HUES48 (cell line): ENCODE measurements around the gene KLRC2.
A peak's percentile ranks its signal among the peaks of the same experiment; 100 is the strongest.
"Not testable (repeated sequence)": the region's sequence is repeated elsewhere in the genome, so short reads cannot be mapped to it uniquely, and the experiment has no call there.

Source experiments
- H3K27ac ChIP-seq: one replicate; pipeline ENCODE4 v1.7.0; 2013; ENCODE audit warnings: low read depth, low read length, inconsistent platforms
- H3K27me3 ChIP-seq: 2 replicates; pipeline ENCODE4 v1.6.1; 2013; ENCODE audit warnings: mild to moderate bottlenecking, low read length; ENCODE audit not compliant: control insufficient read depth, insufficient read depth
- H3K36me3 ChIP-seq: 2 replicates; pipeline ENCODE4 v1.6.1; 2013; ENCODE audit warnings: low read length; ENCODE audit not compliant: control insufficient read depth, insufficient read depth
- H3K4me1 ChIP-seq: 2 replicates; pipeline ENCODE4 v1.6.1; 2013; ENCODE audit warnings: mild to moderate bottlenecking, low read length; ENCODE audit not compliant: control insufficient read depth, insufficient read depth
- H3K4me3 ChIP-seq: 2 replicates; pipeline ENCODE4 v1.5.1; 2013; ENCODE audit warnings: mild to moderate bottlenecking, low read depth, low read length
- H3K9ac ChIP-seq: 2 replicates; pipeline ENCODE4 v1.6.1; 2013; ENCODE audit warnings: mild to moderate bottlenecking, low read depth, low read length, moderate library complexity
- H3K9me3 ChIP-seq: 2 replicates; pipeline ENCODE4 v1.6.1; 2013; ENCODE audit warnings: low read length; ENCODE audit not compliant: control insufficient read depth, insufficient read depth

KLRC2 gene

DNA sequence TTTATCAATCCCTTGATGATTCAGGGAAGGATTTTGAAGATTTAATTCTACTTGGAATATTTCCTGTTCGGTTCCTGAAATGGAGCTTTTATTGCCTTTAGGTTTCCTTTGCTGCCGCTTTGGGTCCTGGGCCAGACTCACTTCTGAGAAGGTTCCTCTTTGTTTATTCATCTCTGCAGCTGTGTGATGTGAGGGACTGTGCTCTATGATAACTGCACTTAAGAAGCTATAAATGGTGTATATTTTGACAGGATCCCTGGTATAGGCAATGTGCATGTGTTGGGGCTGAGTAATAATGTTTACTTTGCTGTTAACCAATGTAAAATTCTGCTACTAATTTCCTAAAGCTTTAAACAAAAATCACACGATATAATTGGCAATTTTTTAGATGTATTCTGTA lies at the start of gene KLRC2:
Gene KLRC2 (minus strand): TSS at position 195 of the 400 bp plus-strand sequence. CDS start 24 bp downstream, at position 171.
- H3K9me3 ChIP-seq, H3K4me3 ChIP-seq, H3K4me1 ChIP-seq, H3K27ac ChIP-seq, H3K36me3 ChIP-seq, H3K27me3 ChIP-seq, H3K9ac ChIP-seq: not testable (repeated sequence)

DNA sequence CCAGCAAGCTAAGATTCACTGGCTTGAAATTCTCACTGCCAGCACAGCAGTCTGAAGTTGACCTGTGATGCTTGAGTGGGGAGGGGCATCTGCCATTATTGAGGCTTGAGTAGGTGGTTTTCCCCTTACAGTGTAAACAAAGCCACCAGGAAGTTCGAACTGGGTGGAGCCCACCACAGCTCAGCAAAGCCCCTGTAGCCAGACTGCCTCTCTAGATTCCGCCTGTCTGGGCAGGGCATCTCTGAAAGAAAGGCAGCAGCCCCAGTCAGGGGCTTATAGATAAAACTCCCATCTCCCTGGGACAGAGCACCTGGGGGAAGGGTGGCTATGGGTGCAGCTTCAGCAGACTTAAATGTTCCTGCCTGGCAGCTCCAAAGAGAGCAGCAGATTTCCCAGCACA lies 46.1 kb upstream of the KLRC2 start:
- H3K4me1 ChIP-seq, H3K27ac ChIP-seq, H3K4me3 ChIP-seq, H3K9me3 ChIP-seq, H3K36me3 ChIP-seq, H3K27me3 ChIP-seq, H3K9ac ChIP-seq: not testable (repeated sequence)

DNA sequence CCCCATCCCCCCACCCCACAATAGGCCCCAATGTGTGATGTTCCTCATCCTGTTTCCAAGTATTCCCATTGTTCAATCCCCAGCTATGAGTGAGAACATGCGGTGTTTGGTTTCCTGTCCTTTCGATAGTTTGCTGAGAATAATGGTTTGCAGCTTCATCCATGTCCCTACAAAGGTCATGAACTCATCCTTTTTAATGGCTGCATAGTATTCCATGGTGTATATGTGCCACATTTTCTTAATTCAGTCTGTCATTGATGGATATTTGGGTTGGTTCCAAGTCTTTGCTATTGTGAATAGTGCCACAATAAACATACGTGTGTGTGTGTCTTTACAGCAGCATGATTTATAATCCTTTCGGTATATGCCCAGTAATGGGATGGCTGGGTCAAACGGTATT lies 37.0 kb upstream of the KLRC2 start:
- H3K9ac ChIP-seq, H3K4me3 ChIP-seq, H3K36me3 ChIP-seq, H3K4me1 ChIP-seq, H3K9me3 ChIP-seq, H3K27ac ChIP-seq, H3K27me3 ChIP-seq: not testable (repeated sequence)

DNA sequence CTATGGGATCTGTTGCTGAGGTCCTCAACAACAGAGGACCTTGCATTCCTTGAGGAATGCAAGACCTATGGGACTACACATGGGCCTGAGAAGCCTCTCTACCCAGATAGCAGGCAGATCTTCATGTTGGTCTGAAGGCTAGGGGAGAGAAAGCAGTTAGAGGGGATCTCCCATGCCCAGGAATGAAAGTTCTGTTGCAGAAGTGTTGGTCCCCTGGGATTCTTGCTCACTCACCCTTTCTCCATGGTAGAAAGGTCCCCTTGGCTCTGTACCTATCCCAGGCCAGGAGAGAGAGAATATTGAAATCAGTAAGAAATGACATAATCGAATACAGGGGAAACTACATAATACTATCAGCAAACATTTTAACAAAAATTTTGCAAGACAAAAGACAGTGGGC lies 33.9 kb upstream of the KLRC2 start:
- no peaks in the 10 kb centered on the region for H3K27me3 ChIP-seq
- H3K36me3 ChIP-seq, result no peaks in the 10 kb centered on the region
- H3K9me3 ChIP-seq, result no peaks in the 10 kb centered on the region
- H3K9ac ChIP-seq, result no peak overlapping the region
- no peak overlapping the region for H3K27ac ChIP-seq
- no peaks in the 10 kb centered on the region for H3K4me1 ChIP-seq
- H3K4me3 ChIP-seq, result no peak overlapping the region

DNA sequence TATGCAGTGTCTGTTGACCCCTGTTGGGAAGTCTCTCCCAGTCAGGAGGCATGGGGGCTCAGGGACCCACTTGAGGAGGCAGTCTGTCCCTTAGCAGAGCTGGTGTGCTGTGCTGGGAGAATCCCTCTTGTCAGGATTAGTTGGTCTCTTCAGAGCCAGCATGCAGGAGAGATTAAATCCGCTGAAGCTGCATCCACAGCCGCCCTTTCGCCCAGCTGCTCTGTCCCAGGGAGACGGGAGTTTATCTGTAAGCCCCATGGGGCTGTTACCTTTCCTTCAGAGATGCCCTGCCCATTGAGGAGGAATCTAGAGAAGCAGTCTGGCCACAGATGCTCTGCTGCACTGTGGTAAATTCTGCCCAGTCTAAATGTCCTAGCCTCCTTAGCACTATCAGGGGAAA lies 30.5 kb upstream of the KLRC2 start:
- Histone ChIP-seq H3K27me3 (no peaks in the 10 kb centered on the region), H3K4me1 (no peaks in the 10 kb centered on the region), H3K4me3 (no peak overlapping the region), H3K9ac (no peak overlapping the region), H3K9me3 (no peaks in the 10 kb centered on the region), H3K36me3 (no peaks in the 10 kb centered on the region), H3K27ac (no peak overlapping the region)

DNA sequence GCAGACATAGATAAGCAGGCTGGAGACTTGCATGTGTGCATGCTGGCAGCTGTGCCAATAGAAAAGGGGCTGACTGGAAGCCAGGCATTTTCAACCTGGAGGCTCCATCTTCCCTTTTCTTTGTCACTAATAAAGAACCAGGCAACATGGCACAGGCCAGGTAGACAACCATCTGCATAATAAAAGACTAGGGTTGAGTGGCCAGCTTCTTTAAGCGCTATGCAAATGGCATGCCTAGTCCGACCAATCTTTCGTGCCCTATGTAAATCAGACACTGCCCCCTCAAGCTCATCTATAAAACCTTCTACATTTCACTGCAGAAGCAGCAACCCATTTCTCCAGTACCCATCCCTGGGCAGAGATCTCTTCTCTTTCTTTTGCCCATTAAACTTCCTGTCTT lies 21.9 kb upstream of the KLRC2 start:
- Histone ChIP-seq H3K36me3 (no peaks in the 10 kb centered on the region), H3K9me3 (no peaks in the 10 kb centered on the region), H3K4me1 (peaks cover 11% of the 10 kb centered on the region), H3K27ac (no peak overlapping the region), H3K4me3 (peak overlapping the region; percentile 5; the same call in 1 of the 2 replicates), H3K9ac (peak overlapping the region; percentile 23; the same call in 1 of the 2 replicates), H3K27me3 (no peaks in the 10 kb centered on the region)

DNA sequence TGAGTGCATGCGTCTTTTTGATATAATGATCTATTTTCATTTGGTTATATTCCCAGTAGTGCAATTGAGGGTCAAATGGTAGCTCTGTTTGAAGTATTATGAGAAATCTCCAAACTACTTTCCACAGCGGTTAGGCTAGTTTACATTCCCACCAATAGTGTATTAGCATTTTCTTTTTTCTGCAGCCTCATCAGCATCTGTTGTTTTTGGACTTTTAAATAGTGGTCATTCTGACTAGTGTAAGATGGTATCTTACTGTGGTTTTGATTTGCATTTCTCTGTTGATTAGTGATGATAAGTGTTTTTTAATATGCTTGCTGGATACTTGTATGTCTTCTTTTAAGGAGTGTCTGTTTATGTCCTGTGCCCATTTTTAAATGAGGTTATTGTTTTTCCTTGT lies 21.0 kb upstream of the KLRC2 start:
- no peak overlapping the region for H3K27ac ChIP-seq
- H3K4me1 ChIP-seq, result peaks cover 11% of the 10 kb centered on the region
- H3K9me3 ChIP-seq, result no peaks in the 10 kb centered on the region
- H3K27me3 ChIP-seq, result no peaks in the 10 kb centered on the region
- no peak overlapping the region for H3K4me3 ChIP-seq
- no peak overlapping the region for H3K9ac ChIP-seq
- no peaks in the 10 kb centered on the region for H3K36me3 ChIP-seq

DNA sequence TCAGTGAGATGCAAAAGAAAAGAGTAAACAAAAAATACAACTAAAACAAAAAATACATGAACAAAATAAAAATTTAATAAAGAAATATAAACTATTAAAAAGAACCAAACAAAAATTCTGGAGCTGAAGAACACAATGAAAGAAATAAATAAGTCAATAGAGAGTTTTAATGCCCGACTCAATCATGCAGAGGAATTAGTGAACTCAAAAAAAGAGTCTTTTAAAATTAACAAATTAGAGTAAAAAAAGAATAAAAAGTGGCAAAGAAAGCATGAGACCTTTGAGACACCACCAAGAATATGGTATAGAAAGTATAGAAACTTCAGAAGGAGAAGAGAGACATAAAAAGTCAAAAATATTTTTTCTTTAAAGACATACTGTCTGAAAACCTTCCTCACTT lies 20.0 kb upstream of the KLRC2 start:
- Histone ChIP-seq H3K9ac (no peak overlapping the region), H3K27ac (no peak overlapping the region), H3K27me3 (no peaks in the 10 kb centered on the region), H3K9me3 (no peaks in the 10 kb centered on the region), H3K4me3 (no peak overlapping the region), H3K36me3 (no peaks in the 10 kb centered on the region), H3K4me1 (peaks cover 11% of the 10 kb centered on the region)

DNA sequence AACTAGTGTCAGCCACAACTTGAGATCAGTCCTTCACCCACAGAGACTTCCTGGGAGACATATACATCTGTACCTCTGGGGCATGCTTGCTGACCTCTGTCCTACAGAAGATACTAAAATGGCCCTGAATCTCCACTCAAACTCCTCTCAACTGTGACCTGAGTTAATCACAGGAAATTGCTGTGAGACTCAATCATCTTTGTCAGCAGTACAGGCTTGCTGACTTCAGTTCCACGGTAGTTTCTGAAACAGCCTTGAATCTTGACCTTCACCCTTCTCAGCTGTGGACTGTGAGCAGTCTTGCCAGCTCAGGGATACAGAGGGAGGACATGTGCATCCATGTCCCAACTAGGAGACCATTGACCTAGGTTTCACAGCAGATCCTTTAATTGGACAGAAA lies 18.7 kb upstream of the KLRC2 start:
- Histone ChIP-seq H3K36me3 (no peaks in the 10 kb centered on the region), H3K27me3 (no peaks in the 10 kb centered on the region), H3K4me1 (peaks cover 11% of the 10 kb centered on the region), H3K9me3 (no peaks in the 10 kb centered on the region), H3K9ac (no peak overlapping the region), H3K27ac (no peak overlapping the region), H3K4me3 (no peak overlapping the region)

DNA sequence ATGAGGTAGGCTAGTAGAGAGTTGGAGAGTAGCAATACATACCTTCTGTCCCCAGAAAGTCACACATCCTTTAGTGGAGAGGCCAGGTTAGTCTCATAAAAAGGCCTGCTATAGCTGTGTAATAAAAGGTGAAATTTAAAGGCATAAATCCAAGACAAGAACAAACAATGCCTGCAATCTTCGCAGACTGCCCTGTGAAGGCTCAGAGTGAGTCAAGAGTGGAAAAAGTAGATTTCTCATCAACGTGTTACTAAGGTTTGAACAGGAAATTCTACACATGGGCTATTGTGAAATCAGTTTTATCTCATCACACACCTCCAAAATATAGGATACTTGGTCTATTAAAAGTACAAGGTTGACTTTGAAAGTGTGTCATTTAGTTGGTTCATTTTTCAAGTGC lies 17.3 kb upstream of the KLRC2 start, which contains the start of gene KLRC1:
Gene KLRC1 (minus strand): TSS at position 222 of the 400 bp plus-strand sequence. CDS start 2,221 bp downstream, outside the sequence.
- H3K4me3 ChIP-seq, result no peak within 1 kb of the TSS
- no peaks in the 10 kb centered on the region for H3K9me3 ChIP-seq
- H3K4me1 ChIP-seq, result peaks cover 10% of the 10 kb centered on the region
- no peak within 1 kb of the TSS for H3K27ac ChIP-seq
- no peak within 1 kb of the TSS for H3K9ac ChIP-seq
- H3K27me3 ChIP-seq, result no peaks in the 10 kb centered on the region
- H3K36me3 ChIP-seq, result no peaks in the 10 kb centered on the region

DNA sequence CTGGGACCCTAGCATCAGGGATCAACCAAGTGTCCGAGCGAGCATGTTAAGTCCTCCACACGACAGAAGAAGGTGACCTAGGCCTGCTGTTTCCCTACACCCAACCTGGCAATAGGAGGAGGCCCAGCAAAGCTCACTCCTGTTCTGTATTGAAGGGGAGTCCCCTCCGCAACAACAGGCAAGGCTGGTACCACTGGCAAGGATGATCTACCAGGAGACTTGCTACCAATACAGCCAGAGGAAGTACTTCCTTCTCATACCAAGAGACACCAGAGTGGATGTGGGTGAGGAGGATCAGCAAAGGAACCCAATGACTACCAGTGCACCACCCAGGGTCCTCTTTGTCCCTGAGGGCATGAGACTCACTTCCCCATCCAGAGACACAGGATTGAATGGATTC lies 12.4 kb upstream of the KLRC2 start:
- Histone ChIP-seq H3K4me3 (no peak overlapping the region), H3K9ac (no peak overlapping the region), H3K9me3 (no peaks in the 10 kb centered on the region), H3K36me3 (no peaks in the 10 kb centered on the region), H3K27ac (no peak overlapping the region), H3K4me1 (no peaks in the 10 kb centered on the region), H3K27me3 (no peaks in the 10 kb centered on the region)

DNA sequence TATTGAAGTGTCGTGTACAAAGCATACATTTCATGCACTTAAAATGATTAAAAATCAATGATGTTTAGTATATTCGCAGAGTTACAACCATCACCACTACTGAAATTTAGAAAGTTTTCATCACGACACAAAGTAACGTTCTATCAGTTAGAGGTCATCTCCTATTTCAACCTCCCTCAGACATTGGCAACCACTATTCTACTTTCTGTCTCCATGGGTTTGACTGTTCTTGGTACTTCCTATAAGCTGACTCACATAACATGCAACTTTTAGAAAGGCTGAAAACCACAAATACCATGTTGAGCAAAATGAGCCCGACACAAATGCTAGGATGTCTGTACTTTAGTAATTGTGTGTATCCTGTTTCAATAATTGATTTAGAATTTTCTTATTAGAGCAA lies 10.2 kb upstream of the KLRC2 start:
- not testable (repeated sequence) for H3K4me3 ChIP-seq, H3K9me3 ChIP-seq, H3K4me1 ChIP-seq, H3K27ac ChIP-seq, H3K27me3 ChIP-seq, H3K36me3 ChIP-seq, H3K9ac ChIP-seq
